GM15510 (cell line): ENCODE results near the gene ABCA4.

ENCODE experiments used
- POLR2A ChIP-seq: IDR thresholded peaks from 3 replicates; pipeline ENCODE4 v1.6.1; 2011; ENCODE audit warnings: borderline replicate concordance; ENCODE audit not compliant: insufficient read length; ENCODE audit errors: extremely low read depth

ABCA4 gene

GRCh38 chr1:94120991-94121390 is at the start of gene ABCA4:
ABCA4 (minus strand) TSS chr1:94121148; CDS start chr1:94121045, 103 bp downstream.
- TF ChIP-seq POLR2A, result no peak

DNA sequence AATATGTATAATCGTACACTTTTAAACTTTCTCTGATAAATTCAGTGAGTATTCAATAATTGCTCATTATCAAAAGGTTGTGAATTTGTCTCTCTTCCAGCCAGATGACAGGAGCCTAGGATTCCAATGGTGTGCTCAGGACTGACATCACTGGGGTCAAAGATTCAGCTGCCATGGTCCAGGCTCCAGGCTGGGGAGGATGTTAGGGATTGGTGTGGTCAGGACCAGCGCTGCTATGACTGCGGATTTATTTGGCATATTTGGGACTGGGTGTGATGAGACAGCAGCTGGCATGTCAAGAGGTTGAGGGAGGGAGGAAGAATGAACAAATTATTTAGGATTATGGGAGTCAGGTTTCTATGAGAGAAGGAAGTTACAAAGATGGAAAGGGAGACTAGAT is 48.2 kb upstream of the ABCA4 start:
- TF ChIP-seq POLR2A, result no peak

GRCh38 chr1:94165843-94166242 is 44.9 kb upstream of the ABCA4 start:
- TF ChIP-seq POLR2A, result no peak

GRCh38 chr1:94160811-94161210 is 39.9 kb upstream of the ABCA4 start:
- no peak for TF ChIP-seq POLR2A

- TF ChIP-seq POLR2A, result no peak
Observed at GRCh38 chr1:94156096-94156625, 35.2 kb upstream of the ABCA4 start.

GRCh38 chr1:94154989-94155388 is 34.0 kb upstream of the ABCA4 start:
- no peak for TF ChIP-seq POLR2A

DNA sequence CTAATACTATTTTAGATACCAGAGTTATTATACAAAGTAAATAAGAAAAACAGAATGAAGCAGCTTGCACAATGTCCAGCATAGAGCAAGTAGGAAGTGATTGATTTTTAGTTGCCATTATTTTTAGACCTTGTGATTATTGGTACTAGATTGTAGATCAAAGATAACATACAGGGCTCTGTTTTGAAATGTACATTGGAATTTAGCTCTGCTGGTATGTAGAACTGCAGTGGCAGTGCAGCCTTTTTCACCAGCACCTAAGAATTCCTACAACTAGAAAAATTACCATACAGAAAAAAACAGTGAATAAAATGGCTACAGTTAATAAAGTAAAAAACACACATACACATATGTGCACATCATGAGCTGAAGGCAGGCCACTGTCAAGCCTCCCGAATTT is 32.2 kb upstream of the ABCA4 start:
- TF ChIP-seq POLR2A, result no peak

DNA sequence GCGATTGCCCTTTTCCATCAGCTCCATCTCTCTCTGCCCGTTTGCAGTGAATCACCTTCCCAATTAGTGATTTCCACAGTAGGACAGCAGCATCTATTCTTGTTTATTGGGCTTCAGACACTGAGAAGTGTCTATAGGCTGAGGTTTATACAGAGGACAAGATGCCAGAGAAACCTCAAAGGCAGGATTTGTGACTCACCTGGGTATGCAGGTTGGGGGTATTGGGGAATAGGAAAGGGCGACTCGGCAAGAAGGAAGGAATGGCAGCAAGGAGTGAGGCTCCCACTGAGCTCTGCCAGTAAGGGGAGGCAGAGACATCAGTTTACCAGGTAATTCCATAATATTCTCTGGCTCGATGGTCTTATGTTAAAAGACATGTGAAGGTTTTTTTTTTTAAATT is 25.3 kb upstream of the ABCA4 start:
- TF ChIP-seq POLR2A, result no peak

GRCh38 chr1:94144836-94145235 is 23.9 kb upstream of the ABCA4 start:
- TF ChIP-seq POLR2A, result no peak

- TF ChIP-seq POLR2A, result no peak
Observed at GRCh38 chr1:94143809-94144176, 22.8 kb upstream of the ABCA4 start.

DNA sequence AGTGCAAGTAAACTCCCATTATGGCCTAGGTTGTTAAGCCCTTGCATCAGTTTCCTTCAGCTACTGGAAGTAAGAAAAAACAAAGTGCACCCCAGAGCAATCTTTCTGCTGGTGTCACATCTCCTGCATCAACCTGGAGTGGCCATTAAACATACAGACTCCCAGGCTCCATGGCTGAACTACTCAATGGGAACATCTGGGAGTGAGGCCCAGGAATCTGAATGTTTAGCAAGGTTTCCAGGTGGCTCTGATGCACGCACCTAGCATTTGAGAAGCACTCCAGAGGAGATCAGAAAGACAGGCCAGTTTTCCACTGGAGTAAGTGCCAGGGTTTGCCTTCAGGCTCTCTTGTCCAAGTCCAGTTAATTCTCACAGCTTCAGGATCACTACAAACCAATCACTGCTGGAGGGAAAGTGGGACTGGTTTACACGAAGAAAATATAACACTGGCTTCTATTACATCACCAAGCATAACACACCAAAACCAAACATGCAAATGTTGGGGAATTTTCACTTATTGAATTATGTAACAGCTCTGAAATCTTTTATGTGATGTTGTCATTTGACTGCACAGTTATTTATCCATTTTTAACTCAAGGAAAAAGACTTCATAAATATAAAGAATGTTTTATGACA is 22.3 kb upstream of the ABCA4 start:
- TF ChIP-seq POLR2A, result no peak

DNA sequence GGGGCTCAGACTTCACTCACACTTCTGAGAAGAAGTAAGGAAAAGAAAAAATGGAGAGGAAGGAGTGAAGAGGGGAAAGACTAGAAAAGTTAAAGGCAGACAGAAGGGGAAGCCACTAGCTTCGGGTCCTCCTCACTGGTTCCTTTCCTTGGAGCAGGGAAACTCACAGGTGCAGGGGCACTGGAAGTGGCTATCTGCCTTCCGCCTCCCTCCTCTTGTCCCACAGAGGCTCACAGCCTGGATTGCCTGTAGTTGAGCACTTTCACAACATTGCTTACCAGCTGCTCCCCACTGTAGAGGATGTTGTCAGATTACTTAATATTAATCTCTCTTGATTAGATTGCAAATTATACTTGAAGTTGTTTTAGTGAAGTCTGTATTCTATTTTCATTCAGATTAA is 21.6 kb upstream of the ABCA4 start:
- TF ChIP-seq POLR2A, result no peak

- TF ChIP-seq POLR2A, result no peak
Observed at GRCh38 chr1:94142022-94142421, 21.1 kb upstream of the ABCA4 start.

- TF ChIP-seq POLR2A, result no peak
Observed at GRCh38 chr1:94132111-94132510, 11.2 kb upstream of the ABCA4 start.

GRCh38 chr1:94130851-94131595 is 10.1 kb upstream of the ABCA4 start:
- no peak for TF ChIP-seq POLR2A

GRCh38 chr1:94126651-94127050 is 5.7 kb upstream of the ABCA4 start:
- TF ChIP-seq POLR2A, result no peak
